ENCODE data around the gene PLA2G2C.

Gene PLA2G2C

DNA sequence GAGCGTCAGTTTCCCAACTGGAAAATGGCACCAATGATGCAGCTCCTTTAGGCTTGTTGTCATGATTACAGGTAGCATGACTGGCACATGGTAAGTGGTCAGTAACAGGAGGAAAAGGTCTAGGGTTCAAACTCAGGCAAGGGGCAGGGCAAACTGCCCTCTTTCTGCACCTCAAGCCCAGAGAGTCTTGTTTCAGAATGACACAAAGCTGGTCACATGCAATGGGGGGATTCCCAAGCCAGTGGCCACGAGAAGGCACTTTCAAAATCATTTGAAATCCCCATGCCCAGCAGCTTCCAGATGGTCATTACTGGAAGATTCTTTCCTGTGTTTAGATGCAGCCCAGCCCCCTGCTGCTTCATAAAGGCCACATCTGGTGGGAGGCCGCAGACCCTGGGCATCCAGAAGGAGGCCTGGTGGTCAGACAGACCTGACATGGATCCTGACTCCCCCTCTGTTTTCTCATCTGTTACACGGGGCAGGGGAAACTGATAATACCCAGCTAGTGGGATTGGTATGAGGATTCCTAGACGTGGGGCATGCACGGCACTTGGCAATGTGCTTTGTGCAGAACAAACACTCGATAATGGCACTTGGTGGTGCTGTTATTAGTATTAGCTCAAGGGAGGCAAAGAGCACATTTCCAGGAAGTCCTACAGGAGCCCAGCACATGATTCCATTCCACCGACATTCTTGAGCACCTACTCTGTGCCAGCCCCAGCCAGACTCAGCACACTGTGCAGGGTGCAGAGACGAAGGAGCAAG is 60.1 kb downstream of the PLA2G2C start:
- DNase-seq, result no peak

DNA sequence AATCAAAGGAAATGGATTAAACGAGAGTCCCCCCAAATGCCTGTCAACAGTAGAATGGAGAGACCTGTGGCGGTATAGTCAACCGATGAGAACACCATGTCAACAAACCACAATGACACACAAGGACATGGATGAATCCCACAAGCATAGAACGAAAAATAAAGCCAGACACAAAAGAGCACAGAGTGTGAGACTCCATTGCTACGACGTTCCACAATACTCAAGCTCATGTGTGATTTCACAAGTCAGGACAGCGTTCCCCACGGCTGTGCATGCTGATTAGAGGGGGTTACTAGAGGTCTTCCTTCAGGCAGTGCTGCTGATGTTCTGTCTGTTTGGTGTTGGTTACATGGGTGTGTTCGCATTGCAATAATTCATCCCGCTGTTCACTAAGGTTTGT is 61.2 kb downstream of the PLA2G2C start:
- DNase-seq, result no peak

DNA sequence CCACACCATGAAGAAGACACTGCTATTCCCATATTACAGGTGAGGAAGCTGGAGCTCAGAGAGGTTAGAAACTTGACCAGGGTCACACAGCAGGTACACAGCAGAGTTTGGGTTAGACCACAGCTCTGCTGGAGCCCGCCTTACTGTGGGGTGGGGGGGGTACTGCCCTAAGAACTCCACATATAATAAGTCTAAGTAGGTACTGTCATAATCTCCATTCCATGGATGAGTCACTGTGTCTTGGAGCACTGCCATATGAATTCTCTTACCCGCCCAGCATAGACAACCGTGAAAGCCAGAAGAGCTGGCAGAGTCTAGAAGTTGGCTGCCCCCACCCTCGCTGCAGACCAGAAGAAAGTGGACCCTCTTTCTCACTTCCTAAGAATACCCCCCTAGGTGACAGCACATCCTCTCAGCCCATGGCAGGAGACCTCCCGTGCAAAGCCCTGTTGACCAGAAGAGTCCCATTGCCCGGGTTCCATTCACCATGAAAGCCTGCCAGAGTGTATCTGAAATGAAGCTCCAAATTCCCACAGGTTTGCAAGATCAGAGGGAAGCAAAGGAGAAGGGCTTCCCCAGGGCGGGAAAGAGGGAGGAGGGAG is 61.8 kb downstream of the PLA2G2C start:
- no peak for DNase-seq

GRCh38 chr1:20123722-20124455 is 62.4 kb downstream of the PLA2G2C start:
- no peak for DNase-seq

DNA sequence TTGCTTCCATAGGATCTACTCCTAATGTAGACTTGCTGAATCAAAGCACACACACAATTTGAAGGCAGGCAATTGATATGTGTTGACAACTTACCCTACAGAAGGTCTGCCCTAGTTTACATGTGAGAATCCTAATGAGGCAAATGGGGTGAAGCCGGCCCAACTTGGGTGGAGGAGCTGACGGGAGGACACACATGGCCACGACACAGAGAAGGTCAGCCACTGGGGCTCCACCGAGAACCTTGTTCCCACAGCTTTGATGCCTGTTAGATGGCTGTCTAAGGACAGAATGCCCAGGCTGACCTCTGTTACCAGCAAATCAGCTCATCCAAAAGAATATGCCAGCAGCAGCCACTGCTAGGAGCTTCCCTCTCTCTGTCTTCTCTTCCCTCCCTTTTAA is 65.5 kb downstream of the PLA2G2C start:
- no peak for DNase-seq

DNA sequence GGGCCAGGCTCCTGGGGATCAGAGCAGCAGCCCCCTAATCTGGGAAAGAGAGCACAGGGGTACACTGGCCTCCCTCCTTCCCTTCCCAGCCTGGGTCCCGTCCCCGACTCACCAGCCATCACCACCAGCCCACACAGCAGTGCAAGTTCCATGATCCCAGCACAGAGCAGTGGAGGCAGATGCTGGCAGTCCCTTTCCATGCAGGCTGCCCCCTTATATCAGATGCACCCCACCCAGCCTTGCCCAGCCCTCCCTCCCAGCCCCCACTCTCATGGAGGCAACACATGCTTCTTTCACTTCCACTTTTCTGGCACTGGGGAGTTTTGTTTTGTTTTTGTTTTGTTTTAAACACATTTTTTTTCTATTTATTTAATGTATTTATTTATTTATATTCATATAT is 67.0 kb downstream of the PLA2G2C start, which contains the start of gene PLA2G2D:
TSS of gene PLA2G2D (minus strand) at position 190 of the 400 bp plus-strand sequence. CDS start at position 152, 38 bp downstream.
- DNase-seq, result no peak

- DNase-seq, result no peak
These were observed 69.1 kb downstream of the PLA2G2C start for GRCh38 chr1:20117236-20117635.

DNA sequence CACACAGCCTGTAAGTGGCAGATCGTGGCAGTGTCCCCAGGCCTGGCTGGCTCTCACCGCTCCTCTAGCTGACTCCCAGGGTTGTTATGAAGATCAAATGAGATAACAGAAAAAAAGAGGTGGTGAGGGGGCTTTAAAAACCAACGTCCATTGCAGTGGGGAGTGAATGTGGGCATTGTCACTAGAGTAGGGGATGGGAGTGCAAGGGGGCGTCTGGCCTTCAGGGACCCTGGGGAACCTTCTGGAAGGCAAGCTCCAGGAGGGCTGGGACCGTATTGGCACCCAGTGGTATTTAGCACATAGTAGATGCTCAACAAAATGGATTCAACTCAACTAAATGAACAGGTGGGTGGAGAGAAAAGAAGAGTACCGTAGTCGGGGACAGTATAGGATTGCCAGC is 70.4 kb downstream of the PLA2G2C start:
- DNase-seq, result no peak

DNA sequence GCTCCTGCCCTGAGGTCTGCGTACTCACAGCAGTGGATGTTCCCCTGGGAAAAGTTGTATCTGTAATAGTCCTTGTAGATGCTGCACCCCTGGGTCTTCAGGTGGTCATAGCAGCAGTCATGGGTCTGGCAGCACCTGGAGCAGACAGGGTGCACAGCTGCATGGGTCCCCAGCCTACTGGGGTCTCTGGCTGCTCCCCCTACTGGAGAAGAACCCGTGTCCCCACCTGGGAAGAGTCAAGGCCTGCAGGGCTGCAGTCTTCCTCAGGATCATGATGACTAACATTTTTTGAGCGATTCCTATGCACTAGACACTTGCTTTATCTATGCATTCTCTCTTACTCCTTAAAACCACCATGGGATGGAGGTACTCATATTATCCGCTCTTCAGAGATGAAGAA is 70.8 kb downstream of the PLA2G2C start:
- no peak for DNase-seq

GRCh38 chr1:20114021-20114648 is 72.2 kb downstream of the PLA2G2C start:
- no peak for DNase-seq

Data from activated naive CD4-positive, alpha-beta T cell (primary cell).